Hepatocyte (in vitro differentiated cells): ENCODE data around the gene TYR.
"Not testable (repeated sequence)": the region's sequence is repeated elsewhere in the genome, so short reads cannot be mapped to it uniquely, and the experiment has no call there.

ENCODE experiments used
- CTCF ChIP-seq: fragments of 200-600 bp; sonication (generic); IDR thresholded peaks from 2 replicates; pipeline ENCODE4 v1.5.1; 2016; ENCODE audit warnings: antibody characterized with exemption, mild to moderate bottlenecking; ENCODE audit not compliant: poor library complexity
- EZH2 ChIP-seq: fragments of 200-600 bp; sonication (generic); IDR thresholded peaks from 2 replicates; pipeline ENCODE4 v1.6.1; 2016; ENCODE audit warnings: antibody characterized with exemption, mild to moderate bottlenecking, borderline replicate concordance
- EZH2phosphoT487 ChIP-seq: fragments of 200-600 bp; sonication (generic); IDR thresholded peaks from one replicate; pipeline ENCODE4 v1.6.1; 2018; ENCODE audit warnings: antibody characterized with exemption, mild to moderate bottlenecking, low read depth, moderate library complexity; ENCODE audit not compliant: unreplicated experiment, severe bottlenecking

- TF ChIP-seq CTCF, result peak; percentile 56
- TF ChIP-seq EZH2, EZH2phosphoT487: not testable (repeated sequence)
Measured at GRCh38 chr11:89333704-89334103, 156.0 kb downstream of the TYR start.
